H1 (cell line): Measurements from ENCODE around the gene ARHGAP5. TPM values are rescaled to one million over a fixed set of nuclear protein-coding genes. Genes with fewer than 3 reads are reported as not detected.

Experiments
- CTCF ChIA-PET: fragments of 300-600 bp; sonication (Branson Sonifier 250); formaldehyde crosslinking; loops from one replicate; lab custom pipeline; 2021; ENCODE audit not compliant: partially characterized antibody; lab: Charles Lee
- POLR2A ChIA-PET: fragments of 300-600 bp; sonication (Branson Sonifier 250); formaldehyde crosslinking; loops from one replicate; lab custom pipeline; 2021; ENCODE audit warnings: inconsistent platforms; ENCODE audit not compliant: partially characterized antibody; lab: Charles Lee
- DNase-seq, 2 experiments: peaks; one replicate each; pipeline versions ENCODE4 v3.0.0 to v3.0.0-alpha.2; 2010 to 2022; ENCODE audit warnings: low spot score in 2 of 2, low read depth in 1 of 2, mixed read lengths in 1 of 2
- FAIRE-seq: peaks from 2 replicates; lab custom pipeline; 2011; peaks lifted over from hg19 to GRCh38; lab: Jason Lieb, UNC
- H2AFZ ChIP-seq: 2 replicates; pipeline ENCODE4 v1.8.1; 2012; ENCODE audit warnings: low read length, inconsistent platforms
- H2AK5ac ChIP-seq: 2 replicates; pipeline ENCODE4 v1.6.1; 2013; ENCODE audit warnings: low read depth, low read length
- H2BK120ac ChIP-seq: replicated peaks from 2 replicates; pipeline ENCODE3; 2013; ENCODE audit warnings: low read depth, low read length, inconsistent platforms
- H2BK12ac ChIP-seq: 2 replicates; pipeline ENCODE4 v1.6.1; 2013; ENCODE audit warnings: low read depth, low read length
- H2BK15ac ChIP-seq: 2 replicates; pipeline ENCODE4 v1.6.1; 2013; ENCODE audit warnings: low read length
- H2BK20ac ChIP-seq: 2 replicates; pipeline ENCODE4 v1.6.1; 2013; ENCODE audit warnings: low read length
- H2BK5ac ChIP-seq: 2 replicates; pipeline ENCODE4 v1.6.1; 2013; ENCODE audit warnings: low read depth, low read length
- H3K14ac ChIP-seq: 2 replicates; pipeline ENCODE4 v1.6.1; 2013; ENCODE audit warnings: inconsistent platforms; ENCODE audit not compliant: insufficient read length
- H3K18ac ChIP-seq: 2 replicates; pipeline ENCODE4 v1.6.1; 2013; ENCODE audit warnings: low read length; ENCODE audit errors: extremely low read depth
- H3K23ac ChIP-seq: 2 replicates; pipeline ENCODE4 v1.6.1; 2013; ENCODE audit warnings: inconsistent platforms; ENCODE audit not compliant: insufficient read length
- H3K23me2 ChIP-seq: 2 replicates; pipeline ENCODE4 v1.6.1; 2013; ENCODE audit warnings: low read depth, low read length
- H3K27ac ChIP-seq: 2 replicates; pipeline ENCODE4 v1.6.1; 2011; ENCODE audit warnings: low read depth, low read length, inconsistent platforms
- H3K27me3 ChIP-seq, 4 experiments: replicated peaks in 1 of 4; 1 replicate in 1 of 4; 2 replicates in 3 of 4; pipeline versions ENCODE4 v1.6.1 to v1.8.1; 2011 to 2013; ENCODE audit warnings: low read length in 3 of 4, mild to moderate bottlenecking in 3 of 4, inconsistent platforms in 2 of 4, mixed read lengths in 2 of 4, moderate library complexity in 1 of 4; ENCODE audit not compliant: control insufficient read depth in 3 of 4, insufficient read depth in 3 of 4; ENCODE audit errors: extremely low read depth in 1 of 4
- H3K36me3 ChIP-seq, 4 experiments: 2 replicates each; pipeline versions ENCODE4 v1.6.1 to v1.8.1; 2011 to 2013; ENCODE audit warnings: mild to moderate bottlenecking in 4 of 4, low read length in 3 of 4, moderate library complexity in 2 of 4, control low read depth in 1 of 4, inconsistent platforms in 1 of 4; ENCODE audit not compliant: insufficient read depth in 4 of 4, control insufficient read depth in 2 of 4
- H3K4ac ChIP-seq: replicated peaks from 2 replicates; pipeline ENCODE3; 2013; ENCODE audit warnings: low read length, low read depth, mixed read lengths, inconsistent platforms; ENCODE audit not compliant: insufficient read length
- H3K4me1 ChIP-seq, 4 experiments: replicated peaks in 1 of 4; 1 replicate in 1 of 4; 2 replicates in 3 of 4; pipeline versions ENCODE4 v1.6.1 to v1.8.1; 2011 to 2013; ENCODE audit warnings: low read length in 3 of 4, inconsistent platforms in 2 of 4, mixed read lengths in 1 of 4; ENCODE audit not compliant: insufficient read depth in 4 of 4, control insufficient read depth in 3 of 4
- H3K4me2 ChIP-seq, 2 experiments: 2 replicates each; pipeline versions ENCODE4 v1.6.1 to v1.8.1; 2011 to 2013; ENCODE audit warnings: low read depth in 2 of 2, low read length in 2 of 2, control low read depth in 1 of 2, inconsistent platforms in 1 of 2, mild to moderate bottlenecking in 1 of 2; ENCODE audit not compliant: insufficient read depth in 1 of 2
- H3K4me3 ChIP-seq, 4 experiments: fragments of 200-600, 300-600 bp in 1 of 4; sonication (generic), shearing (Covaris generic), sonication (Bioruptor Twin) in 1 of 4; 2 replicates each; pipeline versions ENCODE4 v1.5.1 to v1.8.1; 2011 to 2016; ENCODE audit warnings: low read length in 4 of 4, low read depth in 3 of 4, control low read depth in 2 of 4, inconsistent platforms in 2 of 4, mild to moderate bottlenecking in 2 of 4, mixed read lengths in 1 of 4, moderate library complexity in 1 of 4; ENCODE audit not compliant: insufficient read depth in 2 of 4; ENCODE audit errors: extremely low read depth in 1 of 4
- H3K56ac ChIP-seq: replicated peaks from 2 replicates; pipeline ENCODE3; 2013; ENCODE audit warnings: low read depth, mild to moderate bottlenecking, mixed read lengths, low read length, inconsistent platforms; ENCODE audit not compliant: insufficient read length
- H3K79me1 ChIP-seq: 2 replicates; pipeline ENCODE4 v1.6.1; 2013; ENCODE audit warnings: low read depth, low read length, control low read depth
- H3K79me2 ChIP-seq, 2 experiments: 2 replicates each; pipeline versions ENCODE4 v1.6.1 to v1.8.1; 2012 to 2013; ENCODE audit warnings: low read length in 2 of 2, mild to moderate bottlenecking in 2 of 2, inconsistent platforms in 1 of 2; ENCODE audit not compliant: insufficient read depth in 2 of 2, control insufficient read depth in 1 of 2
- H3K9ac ChIP-seq, 4 experiments: replicated peaks in 1 of 4; 1 replicate in 1 of 4; 2 replicates in 3 of 4; pipeline versions ENCODE4 v1.6.1 to v1.8.1; 2011 to 2013; ENCODE audit warnings: low read depth in 3 of 4, low read length in 3 of 4, control low read depth in 2 of 4, mild to moderate bottlenecking in 2 of 4, moderate library complexity in 2 of 4, inconsistent platforms in 1 of 4; ENCODE audit errors: extremely low read depth in 1 of 4
- H3K9me3 ChIP-seq, 2 experiments: 2 replicates each; pipeline versions ENCODE4 v1.6.1 to v1.8.1; 2012 to 2013; ENCODE audit warnings: mild to moderate bottlenecking in 2 of 2, moderate library complexity in 2 of 2, control low read depth in 1 of 2, inconsistent platforms in 1 of 2, low read depth in 1 of 2, low read length in 1 of 2, mixed read lengths in 1 of 2; ENCODE audit not compliant: insufficient read depth in 2 of 2
- H4K20me1 ChIP-seq, 2 experiments: replicated peaks in 1 of 2; 2 replicates each; pipeline versions ENCODE3 to v1.8.1; 2011 to 2013; ENCODE audit warnings: inconsistent platforms in 2 of 2, low read length in 2 of 2, mild to moderate bottlenecking in 1 of 2; ENCODE audit not compliant: insufficient read depth in 2 of 2, control insufficient read depth in 1 of 2
- H4K5ac ChIP-seq: 2 replicates; pipeline ENCODE4 v1.6.1; 2013; ENCODE audit warnings: low read length, low read depth, mixed read lengths, inconsistent platforms; ENCODE audit not compliant: insufficient read length
- H4K8ac ChIP-seq: 2 replicates; pipeline ENCODE4 v1.8.0; 2013; ENCODE audit warnings: mild to moderate bottlenecking, moderate library complexity, low read length, inconsistent platforms; ENCODE audit not compliant: insufficient read depth; ENCODE audit errors: extremely low read depth
- H4K91ac ChIP-seq: replicated peaks from 2 replicates; pipeline ENCODE3; 2013; ENCODE audit warnings: low read length, mixed read lengths, inconsistent platforms; ENCODE audit not compliant: insufficient read length
- CBX5 ChIP-seq: fragments of 300-800, 300-1000 bp; sonication (generic); IDR thresholded peaks from 2 replicates; pipeline ENCODE4 v1.7.1; 2016; ENCODE audit warnings: antibody characterized with exemption, low read length, low read depth
- CHD2 ChIP-seq: IDR thresholded peaks from 2 replicates; pipeline ENCODE4 v1.6.1; 2012; ENCODE audit warnings: low read length, improper control_type of control experiment
- MAFK ChIP-seq: IDR thresholded peaks from 2 replicates; pipeline ENCODE4 v1.6.1; 2012; ENCODE audit warnings: low read depth, mild to moderate bottlenecking, improper control_type of control experiment, low read length
- NANOG ChIP-seq: IDR thresholded peaks from 2 replicates; pipeline ENCODE4 v1.6.1; 2011; ENCODE audit warnings: low read length, low read depth, mild to moderate bottlenecking, inconsistent platforms; ENCODE audit not compliant: insufficient read depth, poor library complexity, severe bottlenecking
- POLR2A ChIP-seq, 2 experiments: IDR thresholded peaks; 1 replicate in 1 of 2; 2 replicates in 1 of 2; pipeline ENCODE4 v1.6.1; 2011; ENCODE audit warnings: low read depth in 2 of 2, low read length in 2 of 2, mild to moderate bottlenecking in 2 of 2; ENCODE audit errors: control extremely low read depth in 1 of 2
- SIN3A ChIP-seq, 2 experiments: IDR thresholded peaks in 1 of 2; conservative IDR thresholded peaks in 1 of 2; 2 replicates each; pipeline ENCODE4 v1.6.1; 2011 to 2012; ENCODE audit warnings: low read length in 2 of 2, improper control_type of control experiment in 1 of 2, low read depth in 1 of 2, mild to moderate bottlenecking in 1 of 2
- SIRT6 ChIP-seq: IDR thresholded peaks from one replicate; pipeline ENCODE4 v1.7.1; 2012; ENCODE audit warnings: low read length, inconsistent platforms
- WGBS, 2 experiments: shearing (Covaris generic) in 1 of 2; methylation state at CpG; one replicate each; pipeline versions ENCODE4 v1.1.6 to v1.1.7; 2013 to 2015; ENCODE audit warnings: low lambda C conversion rate in 2 of 2, mixed read lengths in 2 of 2, inconsistent platforms in 1 of 2, low coverage in 1 of 2, missing lambda C conversion rate in 1 of 2; ENCODE audit not compliant: insufficient replicate concordance in 2 of 2, insufficient coverage in 1 of 2, insufficient read length in 1 of 2; ENCODE audit errors: extremely low coverage in 1 of 2, missing lambda C conversion rate in 1 of 2; 5-methylcytosine and 5-hydroxymethylcytosine counted together
- polyA plus RNA-seq, 7 experiments: library from polyadenylated mRNA; depleted of rRNA in 3 of 7; stranded (reverse) in 5 of 7; unstranded in 2 of 7; fragments of >200 nt in 5 of 7; fragments of 200-250 nt in 2 of 7; gene quantifications; 1 replicate in 5 of 7; 2 replicates in 1 of 7; 4 replicates in 1 of 7; pipeline versions ENCODE4 v1.2.1 to v1.2.3, GENCODE V29; 2011 to 2013; ENCODE audit warnings: missing spikeins in 2 of 7, mixed read lengths in 2 of 7
- total RNA-seq: library from RNA; stranded (reverse); fragmentation: NEBNext Ultra II Directional; extraction: Animal tissue kit (Norgen Biotek cat#: 25700); gene quantifications from 2 replicates; pipeline ENCODE4 v1.2.1, GENCODE V29; 2021
- TF ChIP-seq, protein P1 (sequence below): IDR thresholded peaks from 2 replicates; pipeline ENCODE4 v1.6.1; 2011; ENCODE audit warnings: low read depth, mild to moderate bottlenecking, low read length; ENCODE audit not compliant: insufficient read depth
- TF ChIP-seq, protein P2 (sequence below): IDR thresholded peaks from 2 replicates; pipeline ENCODE4 v1.6.1; 2012; ENCODE audit warnings: low read length, inconsistent platforms

The ARHGAP5 gene
- total and polyA plus RNA-seq, 2 of the 8 experiments (the other 6 are each of a cell fraction or from before 2014, with no cell fraction given), result 7.8 to 77.3 TPM

DNA sequence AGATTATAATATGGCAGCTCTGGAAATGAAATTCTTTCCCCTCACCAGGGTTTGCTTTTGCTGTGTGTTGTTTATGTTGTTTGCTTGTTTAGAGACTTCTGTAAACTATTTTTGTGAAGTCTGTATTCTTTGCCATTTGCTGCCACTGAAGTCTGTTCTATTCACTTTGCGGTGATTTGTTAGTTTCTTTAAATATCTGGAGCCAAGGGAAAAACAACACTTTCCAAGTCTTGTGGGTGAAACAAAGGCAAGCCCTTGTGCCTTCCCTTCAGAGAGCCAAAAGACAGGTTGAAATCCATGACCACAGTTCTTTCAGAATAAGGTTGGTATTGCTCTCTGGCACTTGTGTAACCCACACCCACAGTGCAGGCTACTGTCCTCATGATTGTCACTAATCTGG is 65.2 kb downstream of the ARHGAP5 start:
- no peak overlapping the region for H3K4ac ChIP-seq
- H3K9me3 ChIP-seq, result 0 out of 4 replicates have a peak, but pooled peaks cover 0 to 3% of the 10 kb centered on the region in 2 experiments
- H3K27ac ChIP-seq, result no peak overlapping the region
- H4K8ac ChIP-seq, result no peak overlapping the region
- no peak overlapping the region for H2BK120ac ChIP-seq
- DNase-seq (no peak), FAIRE-seq (no peak)
- no peak overlapping the region for H3K4me2 ChIP-seq
- H3K23me2 ChIP-seq, result no peaks in the 10 kb centered on the region
- no peak overlapping the region for H2BK12ac ChIP-seq
- WGBS, 2 experiments, result 87% methylated on average over 1 of the region's 1 CpG; no CpG with 5 or more reads in 1 of the 2 experiments
- H3K14ac ChIP-seq, result no peak overlapping the region
- no peaks in the 10 kb centered on the region for H3K4me1 ChIP-seq
- no peak overlapping the region for H3K18ac ChIP-seq
- no peak overlapping the region for H2BK15ac ChIP-seq
- no peak overlapping the region for H3K56ac ChIP-seq
- H3K9ac ChIP-seq, result no peak overlapping the region
- H3K79me1 ChIP-seq, result no peaks in the 10 kb centered on the region
- no peak overlapping the region for H2BK20ac ChIP-seq
- CTCF ChIA-PET, result no interaction called here
- no peaks in the 10 kb centered on the region for H4K20me1 ChIP-seq
- H3K36me3 ChIP-seq, result peaks cover 0 to 4% (median 2%) of the 10 kb centered on the region in 4 experiments; a peak in 2 of 8 replicates
- no peak overlapping the region for H2AFZ ChIP-seq
- no peak overlapping the region for H3K23ac ChIP-seq
- H4K91ac ChIP-seq, result no peak overlapping the region
- POLR2A ChIA-PET, result no interaction called here
- H3K79me2 ChIP-seq, result peaks cover 0 to 40% of the 10 kb centered on the region in 2 experiments; a peak in 2 of 4 replicates
- TF ChIP-seq SIN3A (conservative IDR thresholded peaks at IDR 0.05 in 1 of 2, IDR thresholded peaks at IDR 0.05 in 1 of 2; ENCODE audit: low read depth in 1 of 2, low read length in 2 of 2), result no peak
- TF ChIP-seq, protein P1, sequence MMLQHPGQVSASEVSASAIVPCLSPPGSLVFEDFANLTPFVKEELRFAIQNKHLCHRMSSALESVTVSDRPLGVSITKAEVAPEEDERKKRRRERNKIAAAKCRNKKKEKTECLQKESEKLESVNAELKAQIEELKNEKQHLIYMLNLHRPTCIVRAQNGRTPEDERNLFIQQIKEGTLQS, result no peak
- no peak for TF ChIP-seq MAFK
- TF ChIP-seq CBX5, result no peak
- TF ChIP-seq POLR2A (IDR thresholded peaks at IDR 0.05; ENCODE audit: control extremely low read depth in 1 of 2, low read depth in 2 of 2, low read length in 2 of 2), result no peak
- no peak for TF ChIP-seq CHD2
- TF ChIP-seq, protein P2, sequence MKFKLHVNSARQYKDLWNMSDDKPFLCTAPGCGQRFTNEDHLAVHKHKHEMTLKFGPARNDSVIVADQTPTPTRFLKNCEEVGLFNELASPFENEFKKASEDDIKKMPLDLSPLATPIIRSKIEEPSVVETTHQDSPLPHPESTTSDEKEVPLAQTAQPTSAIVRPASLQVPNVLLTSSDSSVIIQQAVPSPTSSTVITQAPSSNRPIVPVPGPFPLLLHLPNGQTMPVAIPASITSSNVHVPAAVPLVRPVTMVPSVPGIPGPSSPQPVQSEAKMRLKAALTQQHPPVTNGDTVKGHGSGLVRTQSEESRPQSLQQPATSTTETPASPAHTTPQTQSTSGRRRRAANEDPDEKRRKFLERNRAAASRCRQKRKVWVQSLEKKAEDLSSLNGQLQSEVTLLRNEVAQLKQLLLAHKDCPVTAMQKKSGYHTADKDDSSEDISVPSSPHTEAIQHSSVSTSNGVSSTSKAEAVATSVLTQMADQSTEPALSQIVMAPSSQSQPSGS, result no peak
- TF ChIP-seq NANOG, result no peak
- no peak for TF ChIP-seq SIRT6
- H3K27me3 ChIP-seq, result no peaks in the 10 kb centered on the region
- no peak overlapping the region for H2BK5ac ChIP-seq
- H2AK5ac ChIP-seq, result no peak overlapping the region
- no peak overlapping the region for H3K4me3 ChIP-seq
- H4K5ac ChIP-seq, result no peak overlapping the region
